Measurements from ENCODE around the gene GDF9. TPM values are rescaled to one million over a fixed set of nuclear protein-coding genes. Genes with fewer than 3 reads are reported as not detected.
A peak's percentile ranks its signal among the peaks of the same experiment; 100 is the strongest.

GDF9 gene
- total RNA-seq, 3 donors from 2014 or later: 0.33 to 0.64 (median 0.44) TPM

DNA sequence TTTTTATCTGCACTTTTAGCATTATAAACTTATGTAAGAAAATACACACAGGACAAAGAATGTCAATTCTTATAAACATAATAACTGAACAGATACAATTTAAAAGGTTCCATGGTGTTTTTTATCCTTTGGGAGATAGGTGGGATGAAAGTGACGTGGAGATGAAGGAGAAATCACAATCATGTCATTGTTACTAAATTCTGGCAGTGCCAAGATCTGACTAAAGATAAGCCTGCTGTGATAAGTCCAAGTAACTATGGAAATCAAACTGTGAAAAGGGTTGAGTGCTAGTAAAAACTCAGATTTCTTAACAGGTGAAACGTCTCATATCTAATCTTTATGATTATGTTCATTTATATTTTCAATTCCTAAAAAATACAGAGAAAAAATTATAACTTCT, 18.3 kb upstream of the GDF9 start:
- Histone ChIP-seq H3K27me3 (no peaks in the 10 kb centered on the region), H3K9me3 (no peaks in the 10 kb centered on the region), H3K36me3 (peaks cover 6% of the 10 kb centered on the region), H3K4me1 (no peaks in the 10 kb centered on the region), H3K4me3 (no peak overlapping the region), H3K27ac (no peak overlapping the region)
- DNase-seq (ENCODE audit: low spot score in 2 of 2): no peak
- intact Hi-C loops (cut with DNase I; ENCODE audit: low total_unique reads): no loop called here
- TF ChIP-seq POLR2AphosphoS5 (IDR thresholded peaks at IDR 0.05): no peak
- TF ChIP-seq, protein P1, sequence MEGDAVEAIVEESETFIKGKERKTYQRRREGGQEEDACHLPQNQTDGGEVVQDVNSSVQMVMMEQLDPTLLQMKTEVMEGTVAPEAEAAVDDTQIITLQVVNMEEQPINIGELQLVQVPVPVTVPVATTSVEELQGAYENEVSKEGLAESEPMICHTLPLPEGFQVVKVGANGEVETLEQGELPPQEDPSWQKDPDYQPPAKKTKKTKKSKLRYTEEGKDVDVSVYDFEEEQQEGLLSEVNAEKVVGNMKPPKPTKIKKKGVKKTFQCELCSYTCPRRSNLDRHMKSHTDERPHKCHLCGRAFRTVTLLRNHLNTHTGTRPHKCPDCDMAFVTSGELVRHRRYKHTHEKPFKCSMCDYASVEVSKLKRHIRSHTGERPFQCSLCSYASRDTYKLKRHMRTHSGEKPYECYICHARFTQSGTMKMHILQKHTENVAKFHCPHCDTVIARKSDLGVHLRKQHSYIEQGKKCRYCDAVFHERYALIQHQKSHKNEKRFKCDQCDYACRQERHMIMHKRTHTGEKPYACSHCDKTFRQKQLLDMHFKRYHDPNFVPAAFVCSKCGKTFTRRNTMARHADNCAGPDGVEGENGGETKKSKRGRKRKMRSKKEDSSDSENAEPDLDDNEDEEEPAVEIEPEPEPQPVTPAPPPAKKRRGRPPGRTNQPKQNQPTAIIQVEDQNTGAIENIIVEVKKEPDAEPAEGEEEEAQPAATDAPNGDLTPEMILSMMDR (IDR thresholded peaks at IDR 0.05): no peak

DNA sequence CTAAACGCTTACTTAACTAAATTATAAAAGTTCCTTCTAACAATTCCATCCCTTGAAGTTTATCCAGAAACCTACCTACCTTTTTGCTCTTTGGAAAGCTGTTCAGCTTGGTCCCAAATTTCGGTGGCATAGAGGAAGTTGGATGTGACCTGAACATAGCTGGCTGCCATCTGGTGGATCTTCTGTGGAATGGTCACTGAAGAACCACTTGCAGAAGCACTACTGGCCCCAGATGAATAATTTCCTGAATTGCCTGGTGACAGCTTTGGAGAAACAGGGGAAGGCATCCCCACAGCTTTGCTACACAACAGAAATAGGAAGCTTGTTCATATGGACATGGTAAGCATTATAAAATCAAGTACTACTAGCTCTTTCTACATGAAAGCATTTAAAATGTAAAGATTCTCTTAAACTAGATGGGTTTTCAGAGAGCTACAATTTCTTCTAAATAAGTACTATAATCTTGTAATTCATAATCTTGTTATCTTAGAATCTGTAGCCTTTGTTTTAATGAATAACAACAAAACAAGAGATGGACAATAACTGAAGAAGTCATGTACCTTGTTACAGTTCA, 17.1 kb upstream of the GDF9 start:
- TF ChIP-seq POLR2AphosphoS5 (IDR thresholded peaks at IDR 0.05): peak in 1 of 3 donors; percentile 52
- TF ChIP-seq POLR2A (IDR thresholded peaks at IDR 0.05): no peak
- TF ChIP-seq, protein P1 (IDR thresholded peaks at IDR 0.05): peak; percentile 49 to 67 (median 62)
- peaks cover 6% of the 10 kb centered on the region for H3K36me3 ChIP-seq
- H3K27ac ChIP-seq: no peak overlapping the region
- DNase-seq (ENCODE audit: low spot score in 2 of 2): peak in 1 of 2 donors; percentile 39
- no peaks in the 10 kb centered on the region for H3K9me3 ChIP-seq
- no peak overlapping the region for H3K4me3 ChIP-seq
- intact Hi-C loops (cut with DNase I; ENCODE audit: low total_unique reads): loop anchor here (2.0 kb wide), 1 partner anchor 55 kb away; no protein-coding TSS in a partner anchor
- no peaks in the 10 kb centered on the region for H3K4me1 ChIP-seq
- H3K27me3 ChIP-seq: no peaks in the 10 kb centered on the region

DNA sequence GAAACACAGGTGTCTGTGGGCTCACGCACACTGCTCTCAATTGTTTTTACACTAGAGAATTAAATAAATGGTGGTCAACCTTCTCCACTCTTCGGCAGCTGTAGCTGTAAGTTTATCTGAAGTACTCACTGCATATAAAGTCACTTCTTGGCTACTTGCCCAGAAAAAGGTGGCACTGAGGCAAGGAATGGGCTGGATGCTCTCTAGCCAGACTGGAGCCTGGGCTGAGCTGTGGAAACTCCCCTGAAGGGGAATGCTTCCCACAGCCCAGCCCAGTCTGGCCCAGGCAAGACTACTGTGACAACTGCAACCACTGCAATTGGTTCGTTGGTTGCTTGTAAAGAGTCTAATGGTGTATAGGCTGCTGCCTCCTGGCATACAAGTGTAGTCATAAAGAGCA, 11.7 kb upstream of the GDF9 start:
- H3K27ac ChIP-seq: no peak overlapping the region
- intact Hi-C loops (cut with DNase I; ENCODE audit: low total_unique reads): no loop called here
- H3K36me3 ChIP-seq: no peaks in the 10 kb centered on the region
- no peak overlapping the region for H3K4me3 ChIP-seq
- no peaks in the 10 kb centered on the region for H3K27me3 ChIP-seq
- H3K4me1 ChIP-seq: no peaks in the 10 kb centered on the region
- TF ChIP-seq, protein P1 (IDR thresholded peaks at IDR 0.05): no peak
- TF ChIP-seq POLR2AphosphoS5 (IDR thresholded peaks at IDR 0.05) (no peak), POLR2A (IDR thresholded peaks at IDR 0.05) (no peak)
- H3K9me3 ChIP-seq: no peaks in the 10 kb centered on the region
- DNase-seq (ENCODE audit: low spot score in 2 of 2): no peak

DNA sequence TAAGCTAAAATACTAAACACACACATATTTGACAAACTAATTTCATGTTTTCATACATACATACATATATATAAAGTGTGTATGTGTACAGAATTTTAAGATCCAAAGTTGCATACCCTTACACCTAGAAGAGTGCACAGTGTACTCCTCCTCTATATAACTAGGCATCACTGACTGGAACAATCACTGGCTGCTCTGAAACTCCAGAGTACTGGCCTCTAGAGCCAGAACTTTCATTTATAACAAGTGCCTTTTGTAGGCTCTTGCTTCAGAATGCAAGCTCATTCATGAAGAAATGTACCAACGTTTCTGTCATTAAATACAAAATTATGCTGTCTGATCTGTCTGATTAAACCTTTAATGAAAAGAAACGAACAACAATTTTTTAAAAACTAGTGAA, 11.2 kb upstream of the GDF9 start:
- Histone ChIP-seq H3K27me3 (no peaks in the 10 kb centered on the region), H3K9me3 (no peaks in the 10 kb centered on the region), H3K4me1 (no peaks in the 10 kb centered on the region), H3K4me3 (no peak overlapping the region), H3K27ac (no peak overlapping the region), H3K36me3 (no peaks in the 10 kb centered on the region)
- no peak for DNase-seq (ENCODE audit: low spot score in 2 of 2)
- TF ChIP-seq POLR2A (IDR thresholded peaks at IDR 0.05) (no peak), POLR2AphosphoS5 (IDR thresholded peaks at IDR 0.05) (no peak)
- TF ChIP-seq, protein P1 (IDR thresholded peaks at IDR 0.05): no peak
- intact Hi-C loops (cut with DNase I; ENCODE audit: low total_unique reads): no loop called here

DNA sequence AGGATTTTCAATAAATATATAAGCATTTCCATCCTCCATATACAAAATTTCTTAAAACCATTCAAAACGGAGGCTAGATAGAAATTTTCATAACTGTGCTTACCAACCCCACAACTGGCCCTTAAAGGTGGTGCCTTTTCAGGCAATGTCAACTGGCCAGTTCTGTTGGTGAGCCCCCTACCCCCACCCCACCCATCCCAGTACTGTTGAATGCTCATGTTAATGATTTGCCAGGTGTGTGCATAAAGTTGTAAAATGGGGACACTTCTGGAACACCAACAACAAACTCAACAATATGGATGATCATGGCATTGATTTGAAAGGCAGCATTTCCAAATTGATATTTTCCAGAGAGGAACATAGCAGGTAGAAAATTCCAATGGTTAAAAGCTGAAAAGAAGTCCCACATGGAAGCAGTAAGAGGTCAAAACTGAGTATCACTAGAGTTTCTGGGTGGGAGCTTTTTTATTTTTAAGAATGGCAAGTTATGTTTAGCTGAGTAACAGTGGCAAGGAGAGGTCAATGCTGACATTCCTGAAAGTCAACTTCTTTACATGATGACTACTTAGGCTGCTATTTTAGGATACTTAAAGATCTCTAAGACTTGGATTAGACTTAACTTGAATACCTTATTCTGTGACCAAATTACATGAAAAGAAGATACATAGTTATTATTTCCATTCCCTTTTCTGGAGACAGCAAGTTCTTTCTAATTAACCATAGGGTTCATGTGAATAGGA, 9.9 kb upstream of the GDF9 start:
- Histone ChIP-seq H3K36me3 (no peaks in the 10 kb centered on the region), H3K9me3 (no peaks in the 10 kb centered on the region), H3K27ac (no peak overlapping the region), H3K27me3 (no peaks in the 10 kb centered on the region), H3K4me1 (no peaks in the 10 kb centered on the region), H3K4me3 (no peak overlapping the region)
- TF ChIP-seq, protein P1 (IDR thresholded peaks at IDR 0.05): no peak
- TF ChIP-seq POLR2A (IDR thresholded peaks at IDR 0.05): no peak
- no peak for TF ChIP-seq POLR2AphosphoS5 (IDR thresholded peaks at IDR 0.05)
- intact Hi-C loops (cut with DNase I; ENCODE audit: low total_unique reads): no loop called here
- DNase-seq (ENCODE audit: low spot score in 2 of 2): no peak

Data from breast epithelium (tissue), 4 donors.